CD4-positive, alpha-beta T cell treated with Interleukin-17A for 4 hours (primary cell): Measurements from ENCODE around the gene SIK2.
A peak's percentile ranks its signal among the peaks of the same experiment; 100 is the strongest.
"Not testable (repeated sequence)": the region's sequence is repeated elsewhere in the genome, so short reads cannot be mapped to it uniquely, and the experiment has no call there.

Experiments used
- DNase-seq: peaks from one replicate; pipeline ENCODE4 v3.0.0-alpha.2; 2020; ENCODE audit warnings: mixed read lengths

SIK2 gene

DNA sequence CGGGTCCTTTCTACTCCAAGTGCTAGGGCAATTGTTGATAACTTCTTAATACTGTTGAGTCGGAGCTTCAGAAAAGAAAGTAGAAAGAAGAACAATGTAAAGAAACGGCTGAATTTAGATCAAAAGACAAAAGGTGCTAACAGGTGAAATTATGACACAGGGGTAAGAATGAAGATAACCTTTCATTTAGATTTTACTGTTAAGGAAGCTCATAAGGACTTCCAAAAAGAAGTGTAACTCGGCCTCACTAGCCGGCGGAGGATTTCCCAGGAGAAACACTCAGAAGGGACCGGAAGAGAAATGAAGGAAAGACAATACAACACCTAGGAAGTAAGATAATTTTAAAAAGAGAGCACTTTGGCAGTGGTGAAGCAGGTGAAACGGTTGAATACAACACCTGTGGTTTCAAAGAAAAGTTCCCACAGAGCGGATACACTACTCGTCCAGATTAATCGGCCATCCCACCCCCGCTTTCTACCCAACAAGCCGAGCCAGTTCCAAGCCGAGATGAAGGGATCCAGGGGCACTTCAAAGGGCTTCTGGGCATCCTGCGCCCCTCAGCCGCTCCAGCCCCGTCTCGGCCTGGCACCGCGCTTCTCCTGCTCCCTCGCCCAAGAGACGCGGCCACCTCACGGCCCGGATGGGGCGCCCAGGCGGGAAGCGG lies 163.2 kb downstream of the SIK2 start:
- DNase-seq, result no peak

DNA sequence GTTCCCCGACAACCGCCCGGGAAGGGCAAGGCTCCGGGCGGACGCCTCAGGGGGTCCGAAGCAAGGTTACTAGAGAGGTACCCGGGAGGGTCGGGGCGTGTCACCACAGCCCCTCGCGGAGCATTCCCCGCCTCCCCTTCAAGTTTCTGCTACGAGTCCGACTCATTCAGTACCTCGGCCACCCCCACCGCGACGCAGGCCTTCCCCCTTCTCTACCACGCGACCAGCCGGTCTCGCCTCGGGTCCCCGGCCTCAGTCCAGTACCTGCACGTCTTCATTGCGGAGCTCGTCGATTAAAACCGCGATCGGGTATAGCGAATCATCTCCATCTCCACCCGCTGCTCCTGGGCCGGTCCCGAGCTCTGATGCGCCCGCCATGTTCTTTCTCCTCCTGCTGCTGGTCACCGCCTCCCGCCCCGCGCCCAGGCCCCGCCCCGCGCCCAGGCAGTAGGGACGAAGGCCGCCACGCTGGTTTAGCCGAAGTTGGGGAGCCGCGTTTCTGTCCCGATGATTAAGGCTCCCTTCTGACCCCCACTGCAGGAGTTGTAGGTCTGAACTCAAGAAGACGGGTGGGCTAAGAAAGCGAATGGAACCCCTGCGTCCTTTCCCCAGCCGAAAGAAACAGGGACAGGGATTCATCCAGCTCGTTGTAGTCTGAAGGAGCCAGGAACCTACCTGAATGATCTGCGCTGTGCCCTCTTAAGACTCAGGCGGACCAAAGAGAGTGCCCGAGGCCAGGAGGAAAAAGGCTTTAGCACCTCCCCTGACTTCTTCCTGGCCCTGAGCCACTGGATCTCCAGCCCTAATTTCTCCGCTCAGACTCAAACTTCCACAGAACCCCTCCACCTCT lies 164.0 kb downstream of the SIK2 start, which contains the start of gene PPP2R1B:
PPP2R1B (minus strand) TSS at position 406 of the 850 bp plus-strand sequence; CDS start at position 378, 28 bp downstream.
- DNase-seq, result peak; percentile 85

DNA sequence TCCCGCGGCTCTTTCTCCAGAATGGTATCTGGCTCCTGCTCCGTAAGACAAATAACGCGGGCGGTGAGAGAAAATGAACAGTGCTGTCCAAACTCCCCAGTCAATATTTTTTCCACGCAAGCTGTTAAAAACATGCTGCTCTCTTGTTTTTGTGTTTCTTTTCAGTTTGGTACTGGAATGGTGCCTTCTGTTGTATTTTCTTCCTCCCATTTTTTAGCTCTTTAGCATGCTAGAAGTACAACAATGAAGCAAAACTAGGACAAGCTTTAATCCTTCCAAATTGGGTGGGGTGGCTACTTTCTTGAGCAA lies 164.5 kb downstream of the SIK2 start:
- DNase-seq, result no peak

DNA sequence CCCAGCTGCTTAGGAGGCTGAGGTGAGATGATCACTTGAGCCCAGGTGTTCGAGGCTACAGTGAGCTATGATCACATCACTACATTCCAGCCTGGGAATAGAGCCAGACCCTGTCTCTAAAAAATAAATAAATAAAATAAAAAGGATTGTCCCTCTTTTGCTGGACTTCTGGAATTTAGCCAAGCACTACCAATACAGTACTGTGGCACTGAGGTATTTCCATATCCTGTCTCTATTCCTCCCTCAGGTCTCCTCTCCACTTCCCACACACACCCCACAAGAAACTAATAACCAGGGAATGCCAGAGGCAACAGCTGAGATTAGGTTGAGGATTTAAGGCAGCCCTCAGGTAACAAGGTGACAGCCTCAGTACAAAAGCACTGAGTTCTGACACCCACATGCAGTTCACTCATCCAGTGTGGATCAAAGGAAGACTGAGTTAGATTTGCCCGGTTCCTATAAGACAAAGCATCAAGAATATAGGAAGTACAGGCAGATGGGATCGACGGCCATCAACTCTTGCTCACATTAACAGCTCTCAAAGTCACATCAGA lies 168.4 kb downstream of the SIK2 start:
- DNase-seq, result no peak

DNA sequence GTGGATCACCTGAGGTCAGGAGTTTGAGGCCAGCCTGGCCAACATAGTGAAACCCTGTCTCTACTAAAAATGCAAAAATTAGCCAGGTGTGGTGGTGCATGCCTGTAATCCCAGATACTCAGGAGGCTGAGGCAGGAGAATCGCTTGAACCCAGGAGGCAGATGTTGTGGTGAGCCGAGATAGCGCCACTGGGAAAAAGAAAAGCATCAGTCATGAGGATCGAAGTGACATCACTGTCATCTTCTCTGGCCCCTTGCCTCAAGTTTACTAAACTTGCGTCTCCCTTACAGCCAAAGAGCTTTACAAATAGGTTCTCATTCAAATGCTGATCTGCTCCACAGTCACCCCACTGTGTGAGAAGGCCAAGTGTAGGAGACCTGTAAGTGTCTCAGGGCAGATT lies 169.0 kb downstream of the SIK2 start:
- DNase-seq, result not testable (repeated sequence)

DNA sequence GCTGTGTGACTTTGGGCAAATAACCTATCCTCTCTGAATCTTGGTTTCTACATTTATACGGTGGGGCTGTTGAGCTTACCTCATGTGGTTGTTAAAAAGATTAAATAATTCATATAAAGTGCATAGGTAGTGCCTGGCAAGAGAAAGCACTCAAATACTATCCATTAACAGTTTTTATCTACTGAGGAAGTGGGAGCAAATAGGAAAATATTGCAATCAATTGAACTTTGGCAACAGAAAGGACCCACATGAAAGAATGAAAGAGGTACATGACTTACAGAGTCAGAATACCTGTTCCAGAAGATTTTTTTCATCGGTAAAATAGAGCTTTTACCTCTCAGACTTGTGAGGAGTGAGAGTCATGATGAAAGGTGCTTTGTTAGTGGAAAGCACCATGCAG lies 170.3 kb downstream of the SIK2 start:
- no peak for DNase-seq

DNA sequence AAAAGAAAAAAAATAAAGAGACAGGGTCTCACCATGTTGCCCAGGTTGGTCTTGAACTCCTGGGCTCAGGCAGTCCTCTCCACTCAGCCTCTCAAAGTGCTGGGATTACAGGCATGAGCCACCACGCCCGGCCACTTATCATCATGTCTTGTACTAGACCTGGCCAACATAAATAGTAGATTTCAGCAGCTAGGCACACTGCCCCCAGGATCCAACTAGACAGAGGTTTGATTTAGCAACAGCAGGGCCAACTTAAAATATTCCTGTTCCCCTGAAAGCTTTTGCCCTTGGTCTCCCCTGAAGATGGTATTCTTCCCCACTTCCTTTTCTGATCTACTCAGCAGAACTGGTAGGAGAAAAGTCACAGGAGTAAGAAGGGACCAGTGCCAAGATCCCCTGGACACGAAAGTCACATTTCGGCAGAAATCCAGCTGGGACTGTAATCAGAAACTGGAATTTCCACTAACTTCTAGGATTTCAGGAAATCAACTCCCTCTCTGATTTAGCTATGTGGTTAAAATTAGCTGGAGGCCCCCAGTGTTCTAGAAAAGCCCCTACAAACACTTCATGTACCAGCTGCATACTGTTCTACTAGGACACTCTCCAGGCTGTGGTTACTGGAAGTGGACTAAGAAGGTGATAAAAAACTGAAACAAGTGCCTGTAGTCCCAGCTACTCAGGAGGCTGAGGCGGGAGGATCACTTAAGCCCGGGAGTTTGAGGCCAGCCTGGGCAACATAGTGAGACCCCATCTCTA lies 172.9 kb downstream of the SIK2 start:
- DNase-seq, result no peak

DNA sequence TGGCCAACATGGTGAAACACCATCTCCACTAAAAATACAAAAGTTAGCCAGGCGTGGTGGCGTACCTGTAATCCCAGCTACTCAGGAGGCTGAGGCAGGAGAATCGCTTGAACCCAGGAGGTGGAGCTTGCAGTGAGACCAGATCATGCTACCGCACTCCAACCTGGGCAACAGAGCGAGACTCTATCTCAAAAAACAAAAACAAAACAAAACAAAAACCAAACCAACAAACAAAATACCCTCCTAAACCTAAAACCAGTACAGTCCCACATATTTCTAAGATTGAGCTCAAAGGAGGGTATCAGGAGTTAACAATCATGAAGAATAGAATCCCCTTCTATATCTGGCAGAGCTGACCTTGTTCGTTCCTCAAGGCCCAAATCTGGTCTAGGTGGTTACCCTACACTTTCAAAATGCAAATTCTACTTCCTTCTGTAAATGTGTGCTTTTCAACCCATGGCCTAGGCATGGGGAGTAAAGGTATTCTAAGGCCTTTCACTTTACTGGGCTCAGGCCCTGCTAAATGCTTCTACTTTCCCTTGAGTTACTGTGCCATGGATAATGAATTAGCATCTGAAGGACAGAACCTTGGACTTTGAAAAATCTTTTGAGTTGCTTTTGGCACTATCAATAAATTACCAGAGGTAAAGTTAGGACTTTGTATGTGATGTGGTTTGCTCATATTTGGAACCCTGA lies 174.3 kb downstream of the SIK2 start:
- DNase-seq, result no peak

DNA sequence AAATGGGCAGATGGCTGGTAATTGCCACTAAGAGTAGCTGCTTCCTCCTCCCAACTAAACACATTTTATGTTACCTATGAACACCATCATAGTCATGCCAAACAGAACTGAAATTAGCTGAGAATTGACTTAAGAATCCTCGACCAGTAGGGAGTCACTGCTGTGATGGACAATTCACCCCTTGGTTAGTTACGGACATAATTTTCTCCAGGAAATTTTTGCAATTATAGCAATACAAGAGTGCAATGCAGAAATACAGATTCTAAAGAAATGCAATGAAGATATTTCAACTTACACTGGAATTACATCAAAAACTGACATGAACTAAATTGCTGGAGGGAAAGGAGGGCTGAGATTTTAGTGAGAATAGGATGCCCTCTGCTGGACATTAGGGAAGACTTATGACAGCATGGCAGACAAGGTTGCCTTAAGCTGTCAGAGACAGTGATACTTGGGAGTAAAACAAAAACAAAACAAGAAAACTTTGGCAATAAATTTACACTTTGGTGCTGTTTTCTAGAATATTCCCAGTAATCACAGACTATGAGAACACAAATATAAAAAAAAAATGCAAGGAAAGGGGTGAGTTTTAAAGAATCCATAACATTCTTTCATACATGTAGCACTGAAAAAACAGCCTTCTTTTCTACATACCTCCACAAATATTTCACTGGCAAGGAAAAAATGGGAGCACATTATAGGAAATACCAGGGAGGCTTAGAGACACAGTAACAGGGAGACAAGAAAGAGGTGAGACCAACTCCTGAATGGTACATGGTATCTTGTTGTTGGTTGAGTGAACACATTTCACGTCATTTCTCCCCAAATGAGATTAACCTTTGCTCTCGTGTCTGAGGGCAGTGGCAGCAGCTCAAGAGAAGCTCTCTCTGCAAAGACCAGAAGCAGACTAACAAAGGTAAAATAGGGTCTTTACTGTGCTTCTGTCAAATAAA lies 175.1 kb downstream of the SIK2 start:
- peak; percentile 40 for DNase-seq

DNA sequence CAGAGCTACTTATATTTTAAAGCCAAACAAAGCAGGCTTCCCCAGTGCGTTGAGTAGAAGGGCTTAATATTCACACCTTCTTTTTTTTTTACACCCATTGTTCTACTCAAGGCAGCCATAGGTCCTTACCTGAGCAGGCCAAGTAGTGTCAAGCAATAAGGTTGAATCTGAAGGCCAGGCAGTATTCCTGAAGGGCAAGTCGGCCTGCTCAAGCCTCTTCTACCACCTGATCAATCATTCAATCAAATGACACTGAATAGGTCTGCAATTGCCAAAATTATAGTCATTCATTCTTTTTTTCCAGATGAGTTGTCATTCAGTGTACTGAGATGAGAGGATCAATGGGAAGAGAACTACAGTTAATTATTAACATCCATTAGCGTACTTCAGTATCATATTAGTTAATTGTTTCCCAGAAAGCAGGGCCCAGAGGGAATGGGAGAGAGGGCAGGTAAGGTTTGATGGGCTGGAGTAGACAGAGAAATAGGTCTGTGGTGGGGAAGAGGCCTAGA lies 175.9 kb downstream of the SIK2 start:
- DNase-seq, result no peak

DNA sequence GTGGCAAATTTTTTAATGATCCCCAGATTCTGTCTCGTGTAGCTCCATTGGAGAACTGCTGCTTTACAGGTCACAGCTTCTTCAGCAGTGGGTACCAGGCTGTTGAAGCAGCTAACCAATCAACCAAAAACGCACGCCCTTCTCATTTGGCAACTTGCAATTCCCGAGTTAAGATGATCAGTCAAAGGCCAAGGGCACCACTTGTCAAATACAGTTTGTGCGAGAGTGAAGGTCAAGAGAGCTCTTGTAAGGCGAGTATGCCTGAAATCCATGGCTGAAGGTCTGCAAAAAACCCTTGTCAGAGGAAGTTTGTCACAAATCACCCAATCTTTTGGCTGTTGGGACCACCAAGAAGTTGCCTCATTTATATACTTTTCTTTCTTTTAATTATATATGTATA lies 176.9 kb downstream of the SIK2 start:
- no peak for DNase-seq
